GM12878 (cell line): ENCODE data around the gene EFNA1. TPM values are rescaled to one million over a fixed set of nuclear protein-coding genes. Genes with fewer than 3 reads are reported as not detected.

ENCODE experiments used
- ATAC-seq: fragments of 200-7000 bp; cut with Tn5 transposase; 3 replicates; pipeline ENCODE4 v1.9.1; 2020; ENCODE audit warnings: mild to moderate bottlenecking, moderate library complexity
- BruUV-seq: library from RNA; stranded (reverse); fragments of 400-500 nt; replicated peaks from 2 replicates; lab custom pipeline; 2021; lab: Mats Ljungman, UMichigan
- CTCF ChIA-PET: fragments of 300-600 bp; sonication (Branson Sonifier 250); formaldehyde crosslinking; extraction: SDS; loops from one replicate; lab custom pipeline; 2021; ENCODE audit warnings: inconsistent platforms; lab: Yijun Ruan, JAX
- POLR2A ChIA-PET: fragments of 350-600 bp; formaldehyde crosslinking; extraction: SDS; loops from one replicate; lab custom pipeline; 2021; ENCODE audit warnings: inconsistent platforms; lab: Charles Lee
- RAD21 ChIA-PET: fragments of 300-600 bp; sonication (Branson Sonifier 250); formaldehyde crosslinking; loops from one replicate; lab custom pipeline; 2023; ENCODE audit warnings: antibody characterized with exemption; ENCODE audit not compliant: unreplicated experiment; lab: Charles Lee
- SMC1A ChIA-PET: fragments of 300-600 bp; sonication (Branson Sonifier 250); formaldehyde crosslinking; loops from one replicate; lab custom pipeline; 2023; ENCODE audit not compliant: unreplicated experiment, uncharacterized antibody; lab: Charles Lee
- DNase-seq: peaks from one replicate; pipeline ENCODE4 v3.0.0-alpha.2; 2011; ENCODE audit warnings: low read depth, low spot score
- FAIRE-seq: peaks from 3 replicates; lab custom pipeline; 2011; peaks lifted over from hg19 to GRCh38; lab: Jason Lieb, UNC
- H2AFZ ChIP-seq: 2 replicates; pipeline ENCODE4 v1.6.0; 2011; ENCODE audit warnings: low read depth, low read length, control low read depth; ENCODE audit not compliant: control insufficient read depth
- H3K27ac ChIP-seq: 2 replicates; pipeline ENCODE4 v1.5.1; 2011; ENCODE audit warnings: control low read depth; ENCODE audit not compliant: control insufficient read depth, insufficient read depth
- H3K27me3 ChIP-seq, 2 experiments: replicated peaks in 1 of 2; 2 replicates each; pipeline versions ENCODE4 v1.6.0 to v1.6.1; 2011; ENCODE audit warnings: low read length in 1 of 2; ENCODE audit not compliant: control insufficient read depth in 2 of 2, insufficient read depth in 2 of 2
- H3K36me3 ChIP-seq, 2 experiments: 2 replicates each; pipeline ENCODE4 v1.5.1; 2011; ENCODE audit warnings: low read length in 1 of 2; ENCODE audit not compliant: control insufficient read depth in 2 of 2, insufficient read depth in 2 of 2
- H3K4me1 ChIP-seq: 2 replicates; pipeline ENCODE4 v1.6.1; 2011; ENCODE audit warnings: mild to moderate bottlenecking, low read length, moderate library complexity, mixed read lengths; ENCODE audit not compliant: control insufficient read depth, insufficient read depth
- H3K4me2 ChIP-seq: 2 replicates; pipeline ENCODE4 v1.6.0; 2011; ENCODE audit warnings: control low read depth; ENCODE audit not compliant: control insufficient read depth, insufficient read depth
- H3K4me3 ChIP-seq: fragments of 200-600 bp; sonication (generic); 2 replicates; pipeline ENCODE4 v1.5.1; 2016
- H3K79me2 ChIP-seq: 2 replicates; pipeline ENCODE4 v1.6.0; 2011; ENCODE audit warnings: low read length; ENCODE audit not compliant: control insufficient read depth, insufficient read depth
- H3K9ac ChIP-seq: 2 replicates; pipeline ENCODE4 v1.8.0; 2011; ENCODE audit warnings: low read length, control low read depth, mixed read lengths; ENCODE audit not compliant: control insufficient read depth, insufficient read depth
- H3K9me3 ChIP-seq: replicated peaks from 3 replicates; pipeline ENCODE4 v1.5.1; 2011; ENCODE audit warnings: mild to moderate bottlenecking, low read length; ENCODE audit not compliant: control insufficient read depth, insufficient read depth
- H4K20me1 ChIP-seq: 2 replicates; pipeline ENCODE4 v1.6.0; 2011; ENCODE audit not compliant: control insufficient read depth, insufficient read depth
- ATF7 ChIP-seq: fragments of 450-650 bp; IDR thresholded peaks from 2 replicates; pipeline ENCODE4 v1.6.1; 2016; ENCODE audit warnings: low read depth, mild to moderate bottlenecking
- EGR1 ChIP-seq, 2 experiments: IDR thresholded peaks; 1 replicate in 1 of 2; 2 replicates in 1 of 2; pipeline ENCODE4 v1.6.1; 2011 to 2012; ENCODE audit warnings: low read depth in 2 of 2, low read length in 2 of 2, borderline replicate concordance in 1 of 2, mild to moderate bottlenecking in 1 of 2, moderate library complexity in 1 of 2
- HDAC6 ChIP-seq: fragments of 200-600 bp; sonication (generic); IDR thresholded peaks from one replicate; pipeline ENCODE4 v1.8.0; 2017; ENCODE audit warnings: antibody characterized with exemption; ENCODE audit not compliant: unreplicated experiment
- KDM1A ChIP-seq: fragments of 200-600 bp; sonication (generic); IDR thresholded peaks from 2 replicates; pipeline ENCODE4 v1.6.1; 2016; ENCODE audit warnings: borderline replicate concordance
- NR2C1 ChIP-seq: fragments of 450-650 bp; IDR thresholded peaks from 2 replicates; pipeline ENCODE4 v1.6.1; 2017; ENCODE audit warnings: antibody characterized with exemption, mild to moderate bottlenecking, moderate library complexity
- NR2F1 ChIP-seq: fragments of 450-650 bp; conservative IDR thresholded peaks from 2 replicates; pipeline ENCODE4 v1.6.1; 2017; ENCODE audit warnings: mild to moderate bottlenecking
- STAT3 ChIP-seq: IDR thresholded peaks from 2 replicates; pipeline ENCODE4 v1.6.1; 2011; ENCODE audit warnings: low read depth, low read length, improper control_type of control experiment
- TBL1XR1 ChIP-seq: IDR thresholded peaks from 2 replicates; pipeline ENCODE4 v1.6.1; 2012; ENCODE audit warnings: low read depth, low read length, improper control_type of control experiment
- WGBS: methylation state at CpG from one replicate; pipeline ENCODE4 v1.1.6; 2016; ENCODE audit warnings: low lambda C conversion rate; ENCODE audit not compliant: insufficient replicate concordance, insufficient coverage; ENCODE audit errors: missing lambda C conversion rate; 5-methylcytosine and 5-hydroxymethylcytosine counted together
- in situ Hi-C: fragments of 300-500 bp; cut with MboI; formaldehyde crosslinking; loops from 9 replicates; pipeline ENCODE4 v1.14.3; 2018; ENCODE audit warnings: mixed read lengths
- intact Hi-C: fragments of 100-400 bp; cut with micrococcal nuclease; formaldehyde crosslinking; loops from one replicate; pipeline ENCODE4 v1.14.2; 2022; ENCODE audit not compliant: unreplicated experiment
- polyA plus RNA-seq, 11 experiments: library from polyadenylated mRNA; depleted of rRNA in 4 of 11; unstranded in 6 of 11; stranded (reverse) in 5 of 11; fragments of >200 nt; fragmentation: Nextera tagmentation in 4 of 11; fragmentation: Illumina TruSeq in 1 of 11; extraction: Ambion mirVana in 4 of 11; extraction: Trizol in 1 of 11; gene quantifications; 1 replicate in 1 of 11; 2 replicates in 10 of 11; pipeline versions ENCODE4 v1.2.1 to v1.2.3, GENCODE V29; 2011 to 2016; ENCODE audit warnings: inconsistent platforms in 2 of 11, missing spikeins in 2 of 11, low read depth in 1 of 11
- total RNA-seq, 4 experiments: library from RNA; depleted of rRNA in 3 of 4; stranded (reverse); fragments of >200 nt in 3 of 4; fragmentation: Illumina TruSeq in 1 of 4; extraction: Trizol in 1 of 4; gene quantifications; 2 replicates each; pipeline versions ENCODE4 v1.2.1 to v1.2.3, GENCODE V29; 2013 to 2021
- TF ChIP-seq, protein P1 (sequence below): fragments of 450-650 bp; IDR thresholded peaks from 2 replicates; pipeline ENCODE4 v1.6.1; 2017; ENCODE audit warnings: borderline replicate concordance

EFNA1 gene
- total and polyA plus RNA-seq, 10 of the 15 experiments (the other 5 are each of a cell fraction or from before 2014, with no cell fraction given): 0.13 to 7.5 (median 0.28) TPM; not detected in 5

DNA sequence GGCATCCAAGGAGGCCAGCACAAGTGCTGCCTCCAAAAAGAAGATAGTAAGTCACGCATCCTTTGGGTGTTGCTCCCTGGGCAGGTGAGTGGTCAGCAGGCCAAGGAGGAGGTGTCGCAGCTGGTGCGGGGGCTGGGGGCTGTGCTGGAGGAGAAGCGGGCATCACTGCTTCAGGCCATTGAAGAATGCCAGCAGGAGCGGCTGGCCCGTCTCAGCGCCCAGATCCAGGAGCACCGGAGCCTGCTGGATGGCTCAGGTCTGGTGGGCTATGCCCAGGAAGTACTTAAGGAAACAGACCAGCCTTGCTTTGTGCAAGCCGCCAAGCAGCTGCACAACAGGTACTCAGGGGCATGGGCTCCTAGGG lies 50.2 kb downstream of the EFNA1 start:
- peaks cover 2% of the 10 kb centered on the region for H3K79me2 ChIP-seq
- no TSS peak for BruUV-seq
- no peaks in the 10 kb centered on the region for H3K36me3 ChIP-seq
- FAIRE-seq: no peak
- no peaks in the 10 kb centered on the region for H4K20me1 ChIP-seq
- H3K27me3 ChIP-seq: no peaks in the 10 kb centered on the region
- in situ Hi-C loops: no loop called here
- H3K9ac ChIP-seq: no peak overlapping the region
- SMC1A ChIA-PET: interaction anchor here (0.7 to 2.0 kb wide), 8 partner anchors 8 to 87 kb away, joined by 3 to 29 read pairs (median 6); partner anchors contain the start of genes MTX1 and THBS3
- RAD21 ChIA-PET: interaction anchor here (1.0 to 4.8 kb wide), 6 partner anchors 16 to 161 kb away, joined by 3 to 77 read pairs (median 8); no protein-coding TSS in a partner anchor
- no peak for ATAC-seq
- 82% methylated on average over 9 of the region's 9 CpGs for WGBS
- POLR2A ChIA-PET: interaction anchor here (0.5 to 7.4 kb wide), 5 partner anchors 8 to 1294 kb away, joined by 3 to 77 read pairs (median 6); no protein-coding TSS in a partner anchor
- no peak overlapping the region for H3K27ac ChIP-seq
- intact Hi-C loops: no loop called here
- TF ChIP-seq ATF7 (no peak), KDM1A (no peak), HDAC6 (no peak)
- no peaks in the 10 kb centered on the region for H3K9me3 ChIP-seq
- H3K4me1 ChIP-seq: peaks cover 20% of the 10 kb centered on the region
- no peak for DNase-seq
- no peak overlapping the region for H2AFZ ChIP-seq
- H3K4me2 ChIP-seq: no peak overlapping the region
- CTCF ChIA-PET: interaction anchor here (0.8 to 9.7 kb wide), 13 partner anchors 8 to 556 kb away, joined by 3 to 244 read pairs (median 4); partner anchors contain the start of genes SLC50A1 and THBS3
- H3K4me3 ChIP-seq: no peak overlapping the region

GRCh38 chr1:155178441-155179111 lies 50.9 kb downstream of the EFNA1 start:
- ChIA-PET SMC1A (interaction anchor here (1.7 to 2.0 kb wide), 2 partner anchors 15 to 46 kb away, joined by 13 to 29 read pairs; no protein-coding TSS in a partner anchor), CTCF (interaction anchor here (0.7 to 9.7 kb wide), 6 partner anchors 11 to 94 kb away, joined by 3 to 244 read pairs (median 14); partner anchors contain the start of gene THBS3), POLR2A (interaction anchor here (0.5 to 7.4 kb wide), 3 partner anchors 15 to 1295 kb away, joined by 3 to 77 read pairs (median 31); no protein-coding TSS in a partner anchor), RAD21 (interaction anchor here (1.9 to 4.8 kb wide), 3 partner anchors 15 to 48 kb away, joined by 9 to 77 read pairs (median 13); no protein-coding TSS in a partner anchor)
- H2AFZ ChIP-seq: no peak overlapping the region
- no peak for ATAC-seq
- intact Hi-C loops (no loop called here), in situ Hi-C loops (no loop called here)
- no peak overlapping the region for H3K4me3 ChIP-seq
- BruUV-seq: no TSS peak
- H4K20me1 ChIP-seq: no peaks in the 10 kb centered on the region
- H3K27me3 ChIP-seq: no peaks in the 10 kb centered on the region
- H3K36me3 ChIP-seq: no peaks in the 10 kb centered on the region
- H3K27ac ChIP-seq: no peak overlapping the region
- FAIRE-seq: no peak
- H3K4me1 ChIP-seq: peaks cover 16% of the 10 kb centered on the region
- H3K4me2 ChIP-seq: no peak overlapping the region
- no peak for DNase-seq
- H3K79me2 ChIP-seq: no peaks in the 10 kb centered on the region
- H3K9me3 ChIP-seq: no peaks in the 10 kb centered on the region
- WGBS: 65% methylated on average over 19 of the region's 30 CpGs
- H3K9ac ChIP-seq: no peak overlapping the region
- TF ChIP-seq, protein P1, sequence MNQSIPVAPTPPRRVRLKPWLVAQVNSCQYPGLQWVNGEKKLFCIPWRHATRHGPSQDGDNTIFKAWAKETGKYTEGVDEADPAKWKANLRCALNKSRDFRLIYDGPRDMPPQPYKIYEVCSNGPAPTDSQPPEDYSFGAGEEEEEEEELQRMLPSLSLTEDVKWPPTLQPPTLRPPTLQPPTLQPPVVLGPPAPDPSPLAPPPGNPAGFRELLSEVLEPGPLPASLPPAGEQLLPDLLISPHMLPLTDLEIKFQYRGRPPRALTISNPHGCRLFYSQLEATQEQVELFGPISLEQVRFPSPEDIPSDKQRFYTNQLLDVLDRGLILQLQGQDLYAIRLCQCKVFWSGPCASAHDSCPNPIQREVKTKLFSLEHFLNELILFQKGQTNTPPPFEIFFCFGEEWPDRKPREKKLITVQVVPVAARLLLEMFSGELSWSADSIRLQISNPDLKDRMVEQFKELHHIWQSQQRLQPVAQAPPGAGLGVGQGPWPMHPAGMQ: no peak
- 0 out of 2 replicates have a peak, but pooled peaks have one; percentile 23 for TF ChIP-seq NR2F1
- no peak for TF ChIP-seq TBL1XR1
- TF ChIP-seq EGR1 (IDR thresholded peaks at IDR 0.05; ENCODE audit: borderline replicate concordance in 1 of 2, low read depth in 2 of 2, low read length in 2 of 2): no peak
- no peak for TF ChIP-seq STAT3
- TF ChIP-seq NR2C1: 0 out of 2 replicates have a peak, but pooled peaks have one; percentile 22
